Measurements from ENCODE around the gene BNIP1.

Gene BNIP1

DNA sequence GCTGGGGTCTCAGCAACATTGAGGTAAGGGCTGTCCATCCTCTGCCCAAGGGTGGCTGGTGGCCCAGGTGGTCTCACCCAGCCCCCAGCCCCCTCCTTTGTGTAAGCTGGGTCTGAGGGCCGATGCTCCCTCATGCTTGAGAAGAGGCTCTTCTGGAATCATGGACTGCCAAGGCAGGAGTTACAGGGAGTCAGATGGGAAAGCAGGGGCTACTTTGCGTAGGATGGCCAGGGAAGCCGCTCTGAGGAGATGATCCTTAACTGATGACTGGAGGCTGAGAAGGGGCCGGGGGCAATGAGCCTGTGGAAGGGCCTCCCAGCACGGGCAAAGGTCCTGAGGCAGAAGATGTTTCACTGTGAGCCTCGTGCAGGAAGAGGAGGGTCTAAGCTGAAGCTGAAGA lies 67.0 kb downstream of the BNIP1 start:
- no peak overlapping the region for H3K4me3 ChIP-seq (IDR thresholded peaks at IDR 0.05; ENCODE audit: insufficient read depth, low read depth, low read length)
- TF ChIP-seq, protein P1, sequence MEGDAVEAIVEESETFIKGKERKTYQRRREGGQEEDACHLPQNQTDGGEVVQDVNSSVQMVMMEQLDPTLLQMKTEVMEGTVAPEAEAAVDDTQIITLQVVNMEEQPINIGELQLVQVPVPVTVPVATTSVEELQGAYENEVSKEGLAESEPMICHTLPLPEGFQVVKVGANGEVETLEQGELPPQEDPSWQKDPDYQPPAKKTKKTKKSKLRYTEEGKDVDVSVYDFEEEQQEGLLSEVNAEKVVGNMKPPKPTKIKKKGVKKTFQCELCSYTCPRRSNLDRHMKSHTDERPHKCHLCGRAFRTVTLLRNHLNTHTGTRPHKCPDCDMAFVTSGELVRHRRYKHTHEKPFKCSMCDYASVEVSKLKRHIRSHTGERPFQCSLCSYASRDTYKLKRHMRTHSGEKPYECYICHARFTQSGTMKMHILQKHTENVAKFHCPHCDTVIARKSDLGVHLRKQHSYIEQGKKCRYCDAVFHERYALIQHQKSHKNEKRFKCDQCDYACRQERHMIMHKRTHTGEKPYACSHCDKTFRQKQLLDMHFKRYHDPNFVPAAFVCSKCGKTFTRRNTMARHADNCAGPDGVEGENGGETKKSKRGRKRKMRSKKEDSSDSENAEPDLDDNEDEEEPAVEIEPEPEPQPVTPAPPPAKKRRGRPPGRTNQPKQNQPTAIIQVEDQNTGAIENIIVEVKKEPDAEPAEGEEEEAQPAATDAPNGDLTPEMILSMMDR (conservative IDR thresholded peaks at IDR 0.05; ENCODE audit: low read depth, low read length), result no peak
- no peaks in the 10 kb centered on the region for H3K36me3 ChIP-seq (ENCODE audit: insufficient read depth)
- no peaks in the 10 kb centered on the region for H3K4me1 ChIP-seq (ENCODE audit: low read depth, poor library complexity, severe bottlenecking)
- H3K27me3 ChIP-seq (ENCODE audit: insufficient read depth, low read depth), result no peaks in the 10 kb centered on the region
- H4K20me1 ChIP-seq (ENCODE audit: insufficient read depth), result no peaks in the 10 kb centered on the region
- no peak overlapping the region for H3K4me2 ChIP-seq
- H3K9ac ChIP-seq, result no peak overlapping the region
- no peak overlapping the region for H3K27ac ChIP-seq
- H3K79me2 ChIP-seq (ENCODE audit: insufficient read depth, low read depth), result no peaks in the 10 kb centered on the region
- no peak overlapping the region for H2AFZ ChIP-seq (ENCODE audit: low read depth)

DNA sequence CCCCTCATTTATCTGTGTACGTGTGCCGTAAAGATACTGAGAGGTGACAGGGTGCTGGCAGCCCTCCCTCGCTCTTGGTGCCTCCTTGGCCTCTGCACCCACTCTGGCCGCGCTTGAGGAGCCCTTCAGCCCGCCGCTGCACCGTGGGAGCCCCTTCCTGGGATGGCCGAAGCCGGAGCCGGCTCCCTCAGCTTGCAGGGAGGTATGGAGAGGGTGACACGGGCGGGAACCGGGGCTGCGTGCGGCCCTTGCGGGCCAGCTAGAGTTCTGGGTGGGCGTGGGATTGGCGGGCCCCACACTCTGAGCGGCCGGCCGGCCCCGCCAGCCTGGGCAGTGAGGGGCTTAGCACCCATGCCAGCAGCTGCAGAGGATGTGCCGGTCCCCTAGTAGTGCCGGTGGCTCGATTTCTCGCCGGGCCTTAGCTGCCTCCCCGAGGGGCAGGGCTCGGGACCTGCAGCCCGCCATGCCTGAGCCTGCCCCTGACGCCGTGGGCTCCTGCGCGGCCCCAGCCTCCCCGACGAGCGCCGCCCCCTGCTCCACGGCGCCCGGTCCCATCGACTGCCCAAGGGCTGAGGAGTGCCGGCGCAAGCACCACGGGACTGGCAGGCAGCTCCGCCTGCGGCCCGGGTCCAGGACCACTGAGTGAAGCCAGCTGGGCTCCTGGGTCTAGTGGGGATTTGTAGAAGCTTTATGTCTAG lies 69.1 kb downstream of the BNIP1 start:
- Histone ChIP-seq H3K27me3 (ENCODE audit: insufficient read depth, low read depth) (no peaks in the 10 kb centered on the region), H3K36me3 (ENCODE audit: insufficient read depth) (no peaks in the 10 kb centered on the region), H3K4me3 (IDR thresholded peaks at IDR 0.05; ENCODE audit: insufficient read depth, low read depth, low read length) (no peak overlapping the region), H3K9ac (no peak overlapping the region), H3K4me2 (no peak overlapping the region), H2AFZ (ENCODE audit: low read depth) (no peak overlapping the region), H3K27ac (no peak overlapping the region), H3K79me2 (ENCODE audit: insufficient read depth, low read depth) (no peaks in the 10 kb centered on the region), H4K20me1 (ENCODE audit: insufficient read depth) (no peaks in the 10 kb centered on the region), H3K4me1 (ENCODE audit: low read depth, poor library complexity, severe bottlenecking) (no peaks in the 10 kb centered on the region)
- TF ChIP-seq, protein P1 (conservative IDR thresholded peaks at IDR 0.05; ENCODE audit: low read depth, low read length), result no peak
